ENCODE measurements around the gene VWF. TPM values are rescaled to one million over a fixed set of nuclear protein-coding genes. Genes with fewer than 3 reads are reported as not detected.

The VWF gene
- total RNA-seq, 2 donors from 2014 or later, result 189 to 331 TPM

Other genes with a start within 250 kb of the VWF start
- 1 to 10 TPM; 2.8 to 9.3 TPM for gene ANO2, start 179.4 kb downstream of the VWF start, total RNA-seq
- gene CD9, start 75.7 kb upstream of the VWF start, total RNA-seq, result 100 to 1,000 TPM; 126 to 230 TPM
- gene PLEKHG6, start 186.0 kb upstream of the VWF start, total RNA-seq, result under 1 TPM in 1 of 2 donors, not detected in 1; 0.51 TPM
- gene TNFRSF1A, start 217.4 kb upstream of the VWF start, total RNA-seq, result 100 to 1,000 TPM in 1 of 2 donors, 10 to 100 TPM in 1; 62.9 to 176 TPM